Measurements from ENCODE around the gene RET.

The RET gene

DNA sequence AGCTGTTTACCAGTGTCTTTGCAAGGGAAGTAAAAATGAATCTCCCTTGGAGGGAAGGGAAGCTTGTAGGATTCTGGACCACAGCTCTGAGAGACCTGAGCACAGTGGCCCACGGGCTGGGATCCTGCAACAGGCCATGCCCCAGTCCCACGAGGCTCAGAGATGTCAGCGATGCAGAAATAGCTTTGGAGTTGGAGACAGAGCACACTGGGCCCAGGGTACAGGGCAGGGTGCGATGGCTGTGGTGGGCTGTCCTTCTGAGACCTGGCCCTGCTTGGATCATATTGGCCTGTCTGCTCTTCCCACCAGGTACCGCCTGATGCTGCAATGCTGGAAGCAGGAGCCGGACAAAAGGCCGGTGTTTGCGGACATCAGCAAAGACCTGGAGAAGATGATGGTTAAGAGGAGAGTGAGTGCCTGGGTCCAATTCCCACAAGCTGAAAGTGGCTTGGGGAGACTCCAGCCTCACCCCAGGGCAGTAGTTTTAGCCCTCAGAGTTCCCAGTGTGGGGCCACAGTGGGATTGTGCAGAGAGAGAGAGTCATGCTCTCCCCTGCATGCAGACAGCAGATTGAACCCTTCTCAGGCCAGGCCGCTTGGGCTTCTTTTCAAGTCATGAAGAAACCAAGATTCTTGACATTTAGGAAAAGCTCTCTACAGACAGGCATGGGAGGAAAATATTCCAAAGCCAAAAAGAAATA lies 47.9 kb downstream of the RET start:
- no peak for TF ChIP-seq CTCF (IDR thresholded peaks at IDR 0.05; ENCODE audit: extremely low read depth, missing control alignments)

DNA sequence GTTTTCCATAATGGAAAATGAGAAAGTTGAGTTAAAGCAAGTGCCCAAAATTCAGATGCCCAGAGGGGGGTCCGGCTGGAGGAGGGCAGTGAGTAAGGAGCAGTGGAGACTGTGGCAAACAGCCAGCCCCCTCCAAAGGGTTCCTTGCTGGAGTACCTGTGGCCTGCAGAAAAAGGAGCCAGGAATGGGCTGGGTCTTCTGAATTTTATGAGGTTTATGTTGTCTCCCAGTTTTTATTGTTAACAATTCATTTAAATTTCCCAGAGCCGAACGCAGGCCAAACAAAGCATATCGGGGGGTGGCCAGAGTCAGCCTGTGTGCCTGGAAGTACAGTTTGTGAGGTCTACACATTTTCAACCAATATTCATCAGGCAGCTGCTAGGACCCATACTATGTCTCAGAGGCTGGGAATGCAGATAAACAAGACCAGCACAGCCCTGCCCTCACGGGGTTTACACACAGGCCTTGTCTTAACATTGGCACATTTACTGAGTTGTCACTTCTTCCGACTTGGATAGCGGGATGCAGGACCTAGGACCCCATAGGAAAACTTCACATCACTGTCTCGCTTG lies 48.5 kb downstream of the RET start:
- DNase-seq (ENCODE audit: low spot score), result no peak
- no peak for TF ChIP-seq CTCF (IDR thresholded peaks at IDR 0.05; ENCODE audit: extremely low read depth, missing control alignments)

More for the DNA sequence above, 47.9 kb downstream of the RET start:
- no peak for DNase-seq (ENCODE audit: low spot score)

GRCh38 chr10:43125881-43126731 lies 49.2 kb downstream of the RET start:
- no peak for DNase-seq (ENCODE audit: low spot score)
- TF ChIP-seq CTCF (IDR thresholded peaks at IDR 0.05; ENCODE audit: extremely low read depth, missing control alignments), result no peak

GRCh38 chr10:43126759-43127424 lies 50.0 kb downstream of the RET start:
- DNase-seq (ENCODE audit: low spot score), result no peak
- TF ChIP-seq CTCF (IDR thresholded peaks at IDR 0.05; ENCODE audit: extremely low read depth, missing control alignments), result no peak

DNA sequence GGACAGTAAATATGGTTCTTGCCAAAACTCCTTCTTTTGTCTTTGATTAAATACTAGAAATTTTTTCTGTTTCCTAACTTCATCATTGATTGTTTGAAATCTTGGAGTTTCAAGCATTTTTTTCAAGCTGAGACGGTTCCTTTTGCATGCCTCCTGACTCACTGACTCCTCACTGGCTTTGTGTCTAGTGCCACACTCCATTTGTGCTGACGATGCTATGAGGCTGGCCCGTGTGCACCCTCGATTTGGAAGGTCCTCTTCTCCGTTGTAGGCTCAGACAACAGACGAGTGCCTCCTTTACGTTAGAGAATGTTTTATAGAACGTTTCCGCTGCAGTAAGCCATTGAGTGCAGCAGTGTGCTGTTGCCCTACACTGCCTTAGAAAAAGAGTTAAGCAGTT lies 50.6 kb downstream of the RET start:
- no peak for TF ChIP-seq CTCF (IDR thresholded peaks at IDR 0.05; ENCODE audit: extremely low read depth, missing control alignments)
- no peak for DNase-seq (ENCODE audit: low spot score)

DNA sequence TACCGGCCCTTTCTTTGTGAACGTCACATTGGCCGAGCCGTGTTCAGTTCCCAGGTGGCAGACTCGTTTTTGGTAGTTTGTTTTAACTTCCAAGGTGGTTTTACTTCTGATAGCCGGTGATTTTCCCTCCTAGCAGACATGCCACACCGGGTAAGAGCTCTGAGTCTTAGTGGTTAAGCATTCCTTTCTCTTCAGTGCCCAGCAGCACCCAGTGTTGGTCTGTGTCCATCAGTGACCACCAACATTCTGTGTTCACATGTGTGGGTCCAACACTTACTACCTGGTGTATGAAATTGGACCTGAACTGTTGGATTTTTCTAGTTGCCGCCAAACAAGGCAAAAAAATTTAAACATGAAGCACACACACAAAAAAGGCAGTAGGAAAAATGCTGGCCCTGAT lies 51.5 kb downstream of the RET start:
- no peak for DNase-seq (ENCODE audit: low spot score)
- TF ChIP-seq CTCF (IDR thresholded peaks at IDR 0.05; ENCODE audit: extremely low read depth, missing control alignments), result no peak

Measured in GM20000 (cell line).